ENCODE data around the gene PTCD1. TPM values are rescaled to one million over a fixed set of nuclear protein-coding genes. Genes with fewer than 3 reads are reported as not detected.

Gene PTCD1
- total and polyA plus RNA-seq, 9 of the 15 experiments (the other 6 are each of a cell fraction or from before 2014, with no cell fraction given): 0.46 to 17.1 (median 6.2) TPM

GRCh38 chr7:99472561-99473314, 34.1 kb upstream of the PTCD1 start, which contains the start of gene ZNF789 (continued):
- TF ChIP-seq CTCF (IDR thresholded peaks at IDR 0.05 in 2 of 3, conservative IDR thresholded peaks at IDR 0.05 in 1 of 3; ENCODE audit: insufficient read depth in 2 of 3, low read depth in 1 of 3, low read length in 3 of 3) (no peak; a peak in 1 of 6 replicates), ELF4 (CRISPR knock-in tag; IDR thresholded peaks at IDR 0.05) (peak; percentile 40; the same call in 1 of the 2 replicates), RBM22 (IDR thresholded peaks at IDR 0.05; ENCODE audit: low read depth, low read length, poor library complexity, severe bottlenecking) (peak; percentile 54), ZHX1 (conservative IDR thresholded peaks at IDR 0.05; ENCODE audit: low read length) (no peak), MAZ (CRISPR knock-in tag; conservative IDR thresholded peaks at IDR 0.05 in 1 of 2, IDR thresholded peaks at IDR 0.05 in 1 of 2) (peak; percentile 55 to 77; a peak in 2 of 4 replicates), BRCA1 (IDR thresholded peaks at IDR 0.05) (no peak), BRCA1 (CRISPR knock-in tag; IDR thresholded peaks at IDR 0.05) (no peak), BCOR (IDR thresholded peaks at IDR 0.05) (peak; percentile 24; the same call in 1 of the 2 replicates), MYNN (IDR thresholded peaks at IDR 0.05) (no peak; the same call in 1 of the 2 replicates), MYNN (CRISPR knock-in tag; IDR thresholded peaks at IDR 0.05) (no peak), ZBTB5 (IDR thresholded peaks at IDR 0.05) (no peak), PYGO2 (tag; IDR thresholded peaks at IDR 0.05) (no peak), CBX8 (IDR thresholded peaks at IDR 0.05; ENCODE audit: borderline replicate concordance, extremely low read depth, low read depth, low read length, poor library complexity, severe bottlenecking) (no peak), ZNF561 (CRISPR knock-in tag; conservative IDR thresholded peaks at IDR 0.05) (no peak), ZNF311 (CRISPR knock-in tag; IDR thresholded peaks at IDR 0.05) (no peak), E2F3 (CRISPR knock-in tag; IDR thresholded peaks at IDR 0.05) (peak; percentile 69; the same call in 1 of the 2 replicates)
